SKM-1 (cell line): ENCODE data around the gene ATP11A.

Source experiments
- DNase-seq: peaks from one replicate; lab custom pipeline; 2025; ENCODE audit not compliant: unreplicated experiment; lab: John Stamatoyannopoulos, UW

ATP11A gene

GRCh38 chr13:112813552-112813951 lies 123.7 kb downstream of the ATP11A start:
- no peak for DNase-seq

- DNase-seq, result no peak
These were observed 125.2 kb downstream of the ATP11A start for GRCh38 chr13:112814905-112815585.

- no peak for DNase-seq
These were observed 126.0 kb downstream of the ATP11A start for GRCh38 chr13:112815871-112816270.

- DNase-seq, result no peak
These were observed 128.3 kb downstream of the ATP11A start for GRCh38 chr13:112818040-112818697.

GRCh38 chr13:112818698-112819045 lies 128.8 kb downstream of the ATP11A start:
- DNase-seq, result no peak

- DNase-seq, result no peak
These were observed 129.3 kb downstream of the ATP11A start for GRCh38 chr13:112819111-112819510.

- DNase-seq, result no peak
These were observed 130.0 kb downstream of the ATP11A start for GRCh38 chr13:112819816-112820215.

- no peak for DNase-seq
These were observed 130.5 kb downstream of the ATP11A start for GRCh38 chr13:112820318-112820717.

- DNase-seq, result no peak
These were observed 131.7 kb downstream of the ATP11A start for GRCh38 chr13:112821340-112822055.

GRCh38 chr13:112822851-112823250 lies 133.0 kb downstream of the ATP11A start:
- DNase-seq, result no peak

- DNase-seq, result no peak
These were observed 134.6 kb downstream of the ATP11A start for GRCh38 chr13:112824429-112824828.

- no peak for DNase-seq
These were observed 135.2 kb downstream of the ATP11A start for GRCh38 chr13:112825071-112825470.

- no peak for DNase-seq
These were observed 136.0 kb downstream of the ATP11A start for GRCh38 chr13:112825875-112826274.

GRCh38 chr13:112826565-112826964 lies 136.7 kb downstream of the ATP11A start:
- DNase-seq, result no peak

- DNase-seq, result no peak
These were observed 138.4 kb downstream of the ATP11A start for GRCh38 chr13:112828082-112828699.

- DNase-seq, result no peak
These were observed 138.9 kb downstream of the ATP11A start for GRCh38 chr13:112828756-112829155.

- no peak for DNase-seq
These were observed 141.4 kb downstream of the ATP11A start for GRCh38 chr13:112831196-112831595.

GRCh38 chr13:112831801-112832200 lies 142.0 kb downstream of the ATP11A start:
- no peak for DNase-seq

- DNase-seq, result no peak
These were observed 143.0 kb downstream of the ATP11A start for GRCh38 chr13:112832811-112833210.

GRCh38 chr13:112833551-112834257 lies 143.9 kb downstream of the ATP11A start:
- no peak for DNase-seq

GRCh38 chr13:112835344-112835743 lies 145.5 kb downstream of the ATP11A start:
- no peak for DNase-seq
